ENCODE measurements around the gene EIF1AY. TPM values are rescaled to one million over a fixed set of nuclear protein-coding genes. Genes with fewer than 3 reads are reported as not detected.

The EIF1AY gene, protein sequence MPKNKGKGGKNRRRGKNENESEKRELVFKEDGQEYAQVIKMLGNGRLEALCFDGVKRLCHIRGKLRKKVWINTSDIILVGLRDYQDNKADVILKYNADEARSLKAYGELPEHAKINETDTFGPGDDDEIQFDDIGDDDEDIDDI
- 10.5 TPM in 1 of 2 replicates, not detected in the other for total RNA-seq

DNA sequence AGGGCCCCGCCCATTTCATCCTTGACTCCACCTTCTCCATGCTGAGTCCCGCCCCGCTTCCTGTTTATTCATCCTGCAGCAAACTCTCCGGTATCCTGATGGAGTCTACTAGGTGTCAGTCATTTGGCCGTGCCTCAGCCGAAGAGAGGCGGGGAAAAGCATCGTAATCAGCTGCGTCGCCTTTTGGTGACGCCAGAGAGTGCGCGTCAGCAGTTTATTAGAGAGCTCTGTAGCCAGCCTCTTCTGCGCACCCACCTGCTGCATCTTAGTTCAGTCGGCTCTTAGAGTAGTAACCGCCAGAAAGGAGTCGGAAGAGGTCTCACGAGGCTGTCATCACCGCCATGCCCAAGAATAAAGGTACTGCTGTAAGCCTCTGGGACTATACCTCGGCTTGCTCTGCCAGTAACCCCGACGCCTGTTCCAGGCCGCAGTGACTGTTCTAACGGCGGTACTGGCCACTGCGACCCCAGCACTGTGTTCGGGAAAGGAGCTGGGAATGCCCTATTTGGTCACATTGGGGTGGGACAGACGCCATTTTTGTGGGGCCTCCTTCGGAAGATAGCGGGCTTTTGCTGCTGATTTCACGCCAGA is at the start of gene EIF1AY:
TSS of gene EIF1AY (plus strand) at position 246 of the 591 bp plus-strand sequence. CDS start at position 342, 96 bp downstream.
- Histone ChIP-seq H3K36me3 (ENCODE audit: insufficient read depth, low read length) (no peaks in the 10 kb centered on the region), H3K4me3 (ENCODE audit: insufficient read depth, low read length) (no peak within 1 kb of the TSS), H3K4me1 (ENCODE audit: insufficient read depth, low read length) (no peaks in the 10 kb centered on the region), H3K27me3 (ENCODE audit: insufficient read depth, low read length) (no peaks in the 10 kb centered on the region), H3K9me3 (ENCODE audit: low read depth, low read length) (no peaks in the 10 kb centered on the region), H3K27ac (ENCODE audit: low read depth, low read length) (no peak within 1 kb of the TSS), H3K4me2 (ENCODE audit: insufficient read depth, low read length) (no peak within 1 kb of the TSS), H4K20me1 (ENCODE audit: insufficient read depth, low read length) (no peaks in the 10 kb centered on the region), H3K79me2 (ENCODE audit: insufficient read depth, low read length) (no peaks in the 10 kb centered on the region), H2AFZ (ENCODE audit: low read length) (no peak within 1 kb of the TSS)
- TF ChIP-seq, protein P1, sequence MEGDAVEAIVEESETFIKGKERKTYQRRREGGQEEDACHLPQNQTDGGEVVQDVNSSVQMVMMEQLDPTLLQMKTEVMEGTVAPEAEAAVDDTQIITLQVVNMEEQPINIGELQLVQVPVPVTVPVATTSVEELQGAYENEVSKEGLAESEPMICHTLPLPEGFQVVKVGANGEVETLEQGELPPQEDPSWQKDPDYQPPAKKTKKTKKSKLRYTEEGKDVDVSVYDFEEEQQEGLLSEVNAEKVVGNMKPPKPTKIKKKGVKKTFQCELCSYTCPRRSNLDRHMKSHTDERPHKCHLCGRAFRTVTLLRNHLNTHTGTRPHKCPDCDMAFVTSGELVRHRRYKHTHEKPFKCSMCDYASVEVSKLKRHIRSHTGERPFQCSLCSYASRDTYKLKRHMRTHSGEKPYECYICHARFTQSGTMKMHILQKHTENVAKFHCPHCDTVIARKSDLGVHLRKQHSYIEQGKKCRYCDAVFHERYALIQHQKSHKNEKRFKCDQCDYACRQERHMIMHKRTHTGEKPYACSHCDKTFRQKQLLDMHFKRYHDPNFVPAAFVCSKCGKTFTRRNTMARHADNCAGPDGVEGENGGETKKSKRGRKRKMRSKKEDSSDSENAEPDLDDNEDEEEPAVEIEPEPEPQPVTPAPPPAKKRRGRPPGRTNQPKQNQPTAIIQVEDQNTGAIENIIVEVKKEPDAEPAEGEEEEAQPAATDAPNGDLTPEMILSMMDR (IDR thresholded peaks at IDR 0.05; ENCODE audit: extremely low read depth, low read depth, low read length): no peak
- no peak for DNase-seq (ENCODE audit: insufficient read length, low spot score, missing footprints)

DNA sequence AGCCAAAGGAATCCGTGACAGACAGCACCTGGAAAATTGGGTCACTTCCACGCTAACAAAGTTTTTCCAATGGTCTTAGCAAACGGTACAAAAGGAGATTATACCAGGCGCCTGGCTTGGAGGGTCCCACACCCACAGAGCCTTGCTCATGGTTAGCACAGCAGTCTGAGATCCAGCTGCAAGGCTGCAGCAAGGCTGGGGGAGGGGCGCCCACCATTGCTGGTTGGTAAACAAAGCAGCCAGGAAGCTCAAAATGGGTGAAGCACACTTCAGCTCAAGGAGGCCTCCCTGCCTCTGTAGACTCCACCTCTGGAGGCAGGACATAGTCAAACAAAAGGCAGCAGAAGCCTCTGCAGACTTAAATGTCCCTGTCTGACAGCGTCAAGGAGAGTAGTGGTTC is 47.1 kb upstream of the EIF1AY start:
- Histone ChIP-seq H3K79me2 (ENCODE audit: insufficient read depth, low read length) (no peaks in the 10 kb centered on the region), H3K27me3 (ENCODE audit: insufficient read depth, low read length) (no peaks in the 10 kb centered on the region), H4K20me1 (ENCODE audit: insufficient read depth, low read length) (no peaks in the 10 kb centered on the region), H3K36me3 (ENCODE audit: insufficient read depth, low read length) (no peaks in the 10 kb centered on the region), H2AFZ (ENCODE audit: low read length) (no peak overlapping the region), H3K27ac (ENCODE audit: low read depth, low read length) (no peak overlapping the region), H3K4me1 (ENCODE audit: insufficient read depth, low read length) (no peaks in the 10 kb centered on the region), H3K4me2 (ENCODE audit: insufficient read depth, low read length) (no peak overlapping the region), H3K4me3 (ENCODE audit: insufficient read depth, low read length) (no peak overlapping the region), H3K9me3 (ENCODE audit: low read depth, low read length) (no peaks in the 10 kb centered on the region)
- no peak for DNase-seq (ENCODE audit: insufficient read length, low spot score, missing footprints)
- TF ChIP-seq, protein P1 (IDR thresholded peaks at IDR 0.05; ENCODE audit: extremely low read depth, low read depth, low read length): no peak

DNA sequence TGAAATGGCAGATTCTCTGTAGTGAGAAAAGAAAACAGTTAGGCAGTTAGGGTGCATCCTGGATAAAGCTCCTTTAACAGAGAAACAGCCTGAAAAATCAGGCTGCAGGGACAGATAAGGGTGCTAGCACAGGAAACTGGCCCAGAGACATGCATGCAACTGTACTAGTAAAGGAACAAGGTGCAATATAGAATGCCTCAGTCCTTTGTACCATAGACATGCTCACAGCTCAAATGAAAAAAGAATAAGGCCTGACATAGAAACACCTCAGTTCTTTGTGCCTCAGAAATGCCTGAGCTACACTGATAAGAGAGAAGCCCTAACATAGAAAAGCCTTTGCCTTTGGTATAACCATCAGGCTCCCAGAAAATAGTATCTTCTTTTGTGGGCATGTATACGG is 37.4 kb upstream of the EIF1AY start:
- Histone ChIP-seq H3K9me3 (ENCODE audit: low read depth, low read length) (no peaks in the 10 kb centered on the region), H3K27ac (ENCODE audit: low read depth, low read length) (no peak overlapping the region), H3K4me3 (ENCODE audit: insufficient read depth, low read length) (no peak overlapping the region), H3K4me2 (ENCODE audit: insufficient read depth, low read length) (no peak overlapping the region), H3K79me2 (ENCODE audit: insufficient read depth, low read length) (no peaks in the 10 kb centered on the region), H2AFZ (ENCODE audit: low read length) (no peak overlapping the region), H4K20me1 (ENCODE audit: insufficient read depth, low read length) (no peaks in the 10 kb centered on the region), H3K4me1 (ENCODE audit: insufficient read depth, low read length) (no peaks in the 10 kb centered on the region), H3K36me3 (ENCODE audit: insufficient read depth, low read length) (no peaks in the 10 kb centered on the region), H3K27me3 (ENCODE audit: insufficient read depth, low read length) (no peaks in the 10 kb centered on the region)
- no peak for DNase-seq (ENCODE audit: insufficient read length, low spot score, missing footprints)
- TF ChIP-seq, protein P1 (IDR thresholded peaks at IDR 0.05; ENCODE audit: extremely low read depth, low read depth, low read length): no peak

DNA sequence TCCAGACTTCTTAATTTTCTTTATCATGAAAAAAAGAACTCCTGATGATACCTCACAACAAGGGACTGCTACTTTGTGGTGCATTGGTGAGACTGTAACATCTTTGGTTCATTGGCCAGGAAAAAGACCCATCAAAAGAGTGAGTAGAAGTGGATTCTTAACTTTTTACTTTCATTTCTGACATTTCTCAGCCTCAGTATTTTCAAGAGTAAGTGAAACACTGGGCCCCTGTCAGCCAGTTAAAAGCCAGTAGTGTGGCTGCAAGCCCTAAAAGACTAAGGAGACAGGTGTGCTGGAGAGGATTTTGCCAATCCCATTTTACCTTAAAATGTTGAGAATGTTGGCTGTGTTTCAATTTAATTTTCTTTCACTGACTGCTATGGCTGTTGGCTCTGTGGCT is 36.6 kb upstream of the EIF1AY start:
- Histone ChIP-seq H3K9me3 (ENCODE audit: low read depth, low read length) (no peaks in the 10 kb centered on the region), H2AFZ (ENCODE audit: low read length) (no peak overlapping the region), H4K20me1 (ENCODE audit: insufficient read depth, low read length) (no peaks in the 10 kb centered on the region), H3K27ac (ENCODE audit: low read depth, low read length) (no peak overlapping the region), H3K36me3 (ENCODE audit: insufficient read depth, low read length) (no peaks in the 10 kb centered on the region), H3K4me3 (ENCODE audit: insufficient read depth, low read length) (no peak overlapping the region), H3K79me2 (ENCODE audit: insufficient read depth, low read length) (no peaks in the 10 kb centered on the region), H3K27me3 (ENCODE audit: insufficient read depth, low read length) (no peaks in the 10 kb centered on the region), H3K4me1 (ENCODE audit: insufficient read depth, low read length) (no peaks in the 10 kb centered on the region), H3K4me2 (ENCODE audit: insufficient read depth, low read length) (no peak overlapping the region)
- TF ChIP-seq, protein P1 (IDR thresholded peaks at IDR 0.05; ENCODE audit: extremely low read depth, low read depth, low read length): no peak
- no peak for DNase-seq (ENCODE audit: insufficient read length, low spot score, missing footprints)
